HepG2 (cell line): ENCODE results near the gene AP3D1. TPM values are rescaled to one million over a fixed set of nuclear protein-coding genes. Genes with fewer than 3 reads are reported as not detected.

Experiments used
- ARHGAP35 ChIP-seq: sonication (generic); formaldehyde crosslinking; IDR thresholded peaks from 2 replicates; pipeline ENCODE4 v1.9.0; 2022; ENCODE audit warnings: mild to moderate bottlenecking, inconsistent platforms, moderate library complexity, missing genetic modification reagents, borderline replicate concordance
- ATAD3A ChIP-seq: sonication (generic); formaldehyde crosslinking; IDR thresholded peaks from 2 replicates; pipeline ENCODE4 v1.4.0; 2020; ENCODE audit warnings: missing genetic modification reagents
- BCL6 ChIP-seq: IDR thresholded peaks from 2 replicates; pipeline ENCODE4 v1.6.1; 2016; ENCODE audit warnings: missing genetic modification reagents, missing compliant biosample characterization
- ELF1 ChIP-seq: sonication (generic); formaldehyde crosslinking; IDR thresholded peaks from 2 replicates; pipeline ENCODE4 v1.4.0; 2020; ENCODE audit warnings: missing genetic modification reagents
- HNF4A ChIP-seq: sonication (generic); formaldehyde crosslinking; IDR thresholded peaks from 2 replicates; pipeline ENCODE4 v1.4.0; 2020; ENCODE audit warnings: missing genetic modification reagents
- KDM5B ChIP-seq: sonication (generic); formaldehyde crosslinking; IDR thresholded peaks from 2 replicates; pipeline ENCODE4 v1.4.0; 2020; ENCODE audit warnings: missing genetic modification reagents, mild to moderate bottlenecking, borderline replicate concordance
- LCORL ChIP-seq, 2 experiments: fragments of 450-650 bp in 1 of 2; sonication (generic) in 1 of 2; formaldehyde crosslinking in 1 of 2; IDR thresholded peaks; 2 replicates each; pipeline versions ENCODE4 v1.5.0 to v1.6.1; 2017 to 2020; ENCODE audit warnings: antibody characterized with exemption in 1 of 2, missing genetic modification reagents in 1 of 2
- MIXL1 ChIP-seq: IDR thresholded peaks from 2 replicates; pipeline ENCODE4 v1.6.1; 2016
- MTA3 ChIP-seq: sonication (generic); formaldehyde crosslinking; IDR thresholded peaks from 2 replicates; pipeline ENCODE4 v1.4.0; 2020; ENCODE audit warnings: missing genetic modification reagents
- NR2F1 ChIP-seq, 2 experiments: fragments of 450-650 bp in 1 of 2; formaldehyde crosslinking in 1 of 2; IDR thresholded peaks; 2 replicates each; pipeline versions ENCODE4 v1.5.0 to v1.6.1; 2016 to 2020; ENCODE audit warnings: mild to moderate bottlenecking in 1 of 2, missing compliant biosample characterization in 1 of 2, missing genetic modification reagents in 1 of 2, moderate library complexity in 1 of 2
- POLR2AphosphoS5 ChIP-seq: IDR thresholded peaks from 2 replicates; pipeline ENCODE4 v1.6.1; 2012; ENCODE audit warnings: low read depth, low read length
- RBM39 ChIP-seq: fragments of 200-400 bp; formaldehyde crosslinking; IDR thresholded peaks from one replicate; pipeline ENCODE4 v1.6.1; 2018; ENCODE audit warnings: antibody characterized with exemption, mild to moderate bottlenecking, low read depth, low read length; ENCODE audit not compliant: poor library complexity, severe bottlenecking
- SNAI1 ChIP-seq: sonication (generic); formaldehyde crosslinking; IDR thresholded peaks from 2 replicates; pipeline ENCODE4 v1.5.0; 2020; ENCODE audit warnings: mild to moderate bottlenecking, missing genetic modification reagents, borderline replicate concordance
- SP2 ChIP-seq: sonication (generic); formaldehyde crosslinking; IDR thresholded peaks from 2 replicates; pipeline ENCODE4 v1.5.1; 2020; ENCODE audit warnings: mild to moderate bottlenecking, missing genetic modification reagents
- ZFP62 ChIP-seq: sonication (generic); formaldehyde crosslinking; IDR thresholded peaks from 2 replicates; pipeline ENCODE4 v1.4.0; 2020; ENCODE audit warnings: missing genetic modification reagents
- ZNF101 ChIP-seq: sonication (generic); formaldehyde crosslinking; IDR thresholded peaks from 2 replicates; pipeline ENCODE4 v1.4.0; 2020; ENCODE audit warnings: mild to moderate bottlenecking, low read depth, missing genetic modification reagents, borderline replicate concordance
- ZNF430 ChIP-seq: sonication (generic); formaldehyde crosslinking; IDR thresholded peaks from 2 replicates; pipeline ENCODE4 v1.9.0; 2021; ENCODE audit warnings: mild to moderate bottlenecking, missing genetic modification reagents
- ZNF501 ChIP-seq: sonication (generic); formaldehyde crosslinking; IDR thresholded peaks from 2 replicates; pipeline ENCODE4 v1.5.1; 2020; ENCODE audit warnings: mild to moderate bottlenecking, moderate library complexity, missing genetic modification reagents
- ZNF598 ChIP-seq: sonication (generic); formaldehyde crosslinking; IDR thresholded peaks from 2 replicates; pipeline ENCODE4 v1.5.1; 2020; ENCODE audit warnings: mild to moderate bottlenecking, missing genetic modification reagents, borderline replicate concordance
- ZNF878 ChIP-seq: sonication (generic); formaldehyde crosslinking; IDR thresholded peaks from 2 replicates; pipeline ENCODE4 v1.8.1; 2023; ENCODE audit warnings: mild to moderate bottlenecking, missing genetic modification reagents, moderate library complexity
- polyA plus RNA-seq, 8 experiments: library from polyadenylated mRNA; depleted of rRNA in 3 of 8; stranded (reverse) in 7 of 8; unstranded in 1 of 8; fragments of >200 nt; fragmentation: Illumina TruSeq in 4 of 8; extraction: Trizol in 4 of 8; gene quantifications; 2 replicates each; pipeline versions ENCODE4 v1.2.1 to v1.2.3, GENCODE V29; 2011 to 2016; ENCODE audit warnings: low read depth in 4 of 8, missing spikeins in 1 of 8, mixed read lengths in 1 of 8; ENCODE audit not compliant: insufficient read depth in 1 of 8
- total RNA-seq, 5 experiments: library from RNA; depleted of rRNA; stranded (reverse); fragments of >200 nt; fragmentation: Illumina TruSeq; extraction: Trizol; gene quantifications; 2 replicates each; pipeline ENCODE4 v1.2.3, GENCODE V29; 2016; ENCODE audit warnings: low read depth in 1 of 5
- TF ChIP-seq, protein P1 (sequence below): sonication (generic); formaldehyde crosslinking; IDR thresholded peaks from 2 replicates; pipeline ENCODE4 v1.4.0; 2020; ENCODE audit warnings: missing genetic modification reagents
- TF ChIP-seq, protein P2 (sequence below): sonication (generic); formaldehyde crosslinking; IDR thresholded peaks from 2 replicates; pipeline ENCODE4 v1.5.1; 2020; ENCODE audit warnings: mild to moderate bottlenecking, missing genetic modification reagents, moderate library complexity
- TF ChIP-seq, protein P3 (sequence below): sonication (generic); formaldehyde crosslinking; IDR thresholded peaks from 2 replicates; pipeline ENCODE4 v1.5.0; 2020; ENCODE audit warnings: mild to moderate bottlenecking, missing genetic modification reagents, moderate library complexity

AP3D1 gene
- total and polyA plus RNA-seq, 2 of the 13 experiments (the other 11 are each of a cell fraction or from before 2014, with no cell fraction given), result 68.0 to 82.6 TPM

DNA sequence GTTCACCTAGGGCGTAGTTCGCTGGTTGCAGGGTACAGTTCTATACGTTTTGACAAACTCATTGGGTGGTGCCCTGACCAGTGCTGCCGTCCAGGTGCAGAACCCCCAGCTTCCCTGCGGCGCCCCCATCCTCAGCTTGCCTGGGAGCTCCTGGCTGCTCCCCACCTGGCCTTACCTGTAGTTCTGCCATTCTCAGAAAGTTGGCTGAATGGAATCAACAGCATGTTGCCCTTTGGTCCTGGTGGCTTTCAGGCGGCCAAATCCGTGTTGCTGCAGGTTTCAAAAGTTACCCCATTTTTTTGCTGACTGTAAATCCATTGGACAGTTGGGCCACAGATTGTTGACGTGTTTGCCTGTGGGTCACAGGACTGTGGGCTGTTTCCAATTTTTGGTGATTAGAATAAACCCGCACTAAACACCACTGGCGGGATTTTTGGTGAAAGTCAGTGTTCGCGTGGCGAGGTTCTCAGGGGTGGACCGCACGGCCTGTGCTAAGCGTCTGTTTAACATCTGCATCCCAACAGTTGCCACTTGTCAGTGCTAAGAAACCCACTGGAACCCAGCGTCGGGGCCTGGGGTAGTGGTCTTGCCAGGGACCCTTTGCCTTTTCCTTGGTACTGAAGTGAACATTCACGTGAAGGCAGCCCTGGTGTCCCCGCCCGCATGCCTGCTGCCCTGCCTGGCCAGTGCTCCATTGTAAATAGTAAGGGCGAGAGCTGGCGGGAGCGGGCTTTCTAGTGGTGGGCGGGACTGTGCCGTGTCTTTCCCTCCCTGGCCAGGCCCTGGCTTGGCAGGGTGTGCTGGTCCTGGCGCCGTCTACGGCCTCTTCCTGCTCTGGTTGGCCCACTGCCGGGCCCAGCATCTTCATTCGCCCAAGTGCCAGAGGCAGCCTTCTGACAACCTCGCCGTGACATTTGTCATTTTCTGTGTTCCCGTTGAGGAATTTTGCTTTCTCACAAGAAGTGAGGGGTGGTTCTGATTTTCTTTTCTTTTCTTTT, 15.7 kb upstream of the AP3D1 start (continued):
- TF ChIP-seq, protein P1, sequence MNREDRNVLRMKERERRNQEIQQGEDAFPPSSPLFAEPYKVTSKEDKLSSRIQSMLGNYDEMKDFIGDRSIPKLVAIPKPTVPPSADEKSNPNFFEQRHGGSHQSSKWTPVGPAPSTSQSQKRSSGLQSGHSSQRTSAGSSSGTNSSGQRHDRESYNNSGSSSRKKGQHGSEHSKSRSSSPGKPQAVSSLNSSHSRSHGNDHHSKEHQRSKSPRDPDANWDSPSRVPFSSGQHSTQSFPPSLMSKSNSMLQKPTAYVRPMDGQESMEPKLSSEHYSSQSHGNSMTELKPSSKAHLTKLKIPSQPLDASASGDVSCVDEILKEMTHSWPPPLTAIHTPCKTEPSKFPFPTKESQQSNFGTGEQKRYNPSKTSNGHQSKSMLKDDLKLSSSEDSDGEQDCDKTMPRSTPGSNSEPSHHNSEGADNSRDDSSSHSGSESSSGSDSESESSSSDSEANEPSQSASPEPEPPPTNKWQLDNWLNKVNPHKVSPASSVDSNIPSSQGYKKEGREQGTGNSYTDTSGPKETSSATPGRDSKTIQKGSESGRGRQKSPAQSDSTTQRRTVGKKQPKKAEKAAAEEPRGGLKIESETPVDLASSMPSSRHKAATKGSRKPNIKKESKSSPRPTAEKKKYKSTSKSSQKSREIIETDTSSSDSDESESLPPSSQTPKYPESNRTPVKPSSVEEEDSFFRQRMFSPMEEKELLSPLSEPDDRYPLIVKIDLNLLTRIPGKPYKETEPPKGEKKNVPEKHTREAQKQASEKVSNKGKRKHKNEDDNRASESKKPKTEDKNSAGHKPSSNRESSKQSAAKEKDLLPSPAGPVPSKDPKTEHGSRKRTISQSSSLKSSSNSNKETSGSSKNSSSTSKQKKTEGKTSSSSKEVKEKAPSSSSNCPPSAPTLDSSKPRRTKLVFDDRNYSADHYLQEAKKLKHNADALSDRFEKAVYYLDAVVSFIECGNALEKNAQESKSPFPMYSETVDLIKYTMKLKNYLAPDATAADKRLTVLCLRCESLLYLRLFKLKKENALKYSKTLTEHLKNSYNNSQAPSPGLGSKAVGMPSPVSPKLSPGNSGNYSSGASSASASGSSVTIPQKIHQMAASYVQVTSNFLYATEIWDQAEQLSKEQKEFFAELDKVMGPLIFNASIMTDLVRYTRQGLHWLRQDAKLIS (CRISPR knock-in tag), result no peak
- TF ChIP-seq SP2 (CRISPR knock-in tag) (no peak; the same call in 1 of the 2 replicates), NR2F1 (CRISPR knock-in tag; IDR thresholded peaks at IDR 0.05) (no peak), ZNF598 (no peak), ZFP62 (0 out of 2 replicates have a peak, but pooled peaks have one; percentile 34), ELF1 (CRISPR knock-in tag) (no peak), ZNF878 (CRISPR knock-in tag) (no peak), ATAD3A (CRISPR knock-in tag) (no peak), MIXL1 (CRISPR knock-in tag) (no peak), ZNF101 (CRISPR knock-in tag) (no peak), HNF4A (CRISPR knock-in tag) (peak; percentile 73), ZNF501 (CRISPR knock-in tag) (peak; percentile 55; the same call in 1 of the 2 replicates), LCORL (IDR thresholded peaks at IDR 0.05) (no peak), LCORL (CRISPR knock-in tag; IDR thresholded peaks at IDR 0.05) (peak; percentile 56), ARHGAP35 (CRISPR knock-in tag) (0 out of 2 replicates have a peak, but pooled peaks have one; percentile 51), ZNF430 (CRISPR knock-in tag) (no peak), KDM5B (CRISPR knock-in tag) (peak; percentile 52; the same call in 1 of the 2 replicates), RBM39 (no peak), POLR2AphosphoS5 (no peak), SNAI1 (no peak), BCL6 (peak; percentile 51), MTA3 (CRISPR knock-in tag) (no peak)
- TF ChIP-seq, protein P2, sequence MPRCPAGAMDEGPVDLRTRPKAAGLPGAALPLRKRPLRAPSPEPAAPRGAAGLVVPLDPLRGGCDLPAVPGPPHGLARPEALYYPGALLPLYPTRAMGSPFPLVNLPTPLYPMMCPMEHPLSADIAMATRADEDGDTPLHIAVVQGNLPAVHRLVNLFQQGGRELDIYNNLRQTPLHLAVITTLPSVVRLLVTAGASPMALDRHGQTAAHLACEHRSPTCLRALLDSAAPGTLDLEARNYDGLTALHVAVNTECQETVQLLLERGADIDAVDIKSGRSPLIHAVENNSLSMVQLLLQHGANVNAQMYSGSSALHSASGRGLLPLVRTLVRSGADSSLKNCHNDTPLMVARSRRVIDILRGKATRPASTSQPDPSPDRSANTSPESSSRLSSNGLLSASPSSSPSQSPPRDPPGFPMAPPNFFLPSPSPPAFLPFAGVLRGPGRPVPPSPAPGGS (CRISPR knock-in tag), result no peak
- TF ChIP-seq, protein P3, sequence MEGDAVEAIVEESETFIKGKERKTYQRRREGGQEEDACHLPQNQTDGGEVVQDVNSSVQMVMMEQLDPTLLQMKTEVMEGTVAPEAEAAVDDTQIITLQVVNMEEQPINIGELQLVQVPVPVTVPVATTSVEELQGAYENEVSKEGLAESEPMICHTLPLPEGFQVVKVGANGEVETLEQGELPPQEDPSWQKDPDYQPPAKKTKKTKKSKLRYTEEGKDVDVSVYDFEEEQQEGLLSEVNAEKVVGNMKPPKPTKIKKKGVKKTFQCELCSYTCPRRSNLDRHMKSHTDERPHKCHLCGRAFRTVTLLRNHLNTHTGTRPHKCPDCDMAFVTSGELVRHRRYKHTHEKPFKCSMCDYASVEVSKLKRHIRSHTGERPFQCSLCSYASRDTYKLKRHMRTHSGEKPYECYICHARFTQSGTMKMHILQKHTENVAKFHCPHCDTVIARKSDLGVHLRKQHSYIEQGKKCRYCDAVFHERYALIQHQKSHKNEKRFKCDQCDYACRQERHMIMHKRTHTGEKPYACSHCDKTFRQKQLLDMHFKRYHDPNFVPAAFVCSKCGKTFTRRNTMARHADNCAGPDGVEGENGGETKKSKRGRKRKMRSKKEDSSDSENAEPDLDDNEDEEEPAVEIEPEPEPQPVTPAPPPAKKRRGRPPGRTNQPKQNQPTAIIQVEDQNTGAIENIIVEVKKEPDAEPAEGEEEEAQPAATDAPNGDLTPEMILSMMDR (CRISPR knock-in tag), result peak; percentile 18; the same call in 1 of the 2 replicates
